ENCODE data around the gene SLC4A1. TPM values are rescaled to one million over a fixed set of nuclear protein-coding genes. Genes with fewer than 3 reads are reported as not detected.

The SLC4A1 gene
- polyA plus RNA-seq, 1 donor: 11.3 TPM

DNA sequence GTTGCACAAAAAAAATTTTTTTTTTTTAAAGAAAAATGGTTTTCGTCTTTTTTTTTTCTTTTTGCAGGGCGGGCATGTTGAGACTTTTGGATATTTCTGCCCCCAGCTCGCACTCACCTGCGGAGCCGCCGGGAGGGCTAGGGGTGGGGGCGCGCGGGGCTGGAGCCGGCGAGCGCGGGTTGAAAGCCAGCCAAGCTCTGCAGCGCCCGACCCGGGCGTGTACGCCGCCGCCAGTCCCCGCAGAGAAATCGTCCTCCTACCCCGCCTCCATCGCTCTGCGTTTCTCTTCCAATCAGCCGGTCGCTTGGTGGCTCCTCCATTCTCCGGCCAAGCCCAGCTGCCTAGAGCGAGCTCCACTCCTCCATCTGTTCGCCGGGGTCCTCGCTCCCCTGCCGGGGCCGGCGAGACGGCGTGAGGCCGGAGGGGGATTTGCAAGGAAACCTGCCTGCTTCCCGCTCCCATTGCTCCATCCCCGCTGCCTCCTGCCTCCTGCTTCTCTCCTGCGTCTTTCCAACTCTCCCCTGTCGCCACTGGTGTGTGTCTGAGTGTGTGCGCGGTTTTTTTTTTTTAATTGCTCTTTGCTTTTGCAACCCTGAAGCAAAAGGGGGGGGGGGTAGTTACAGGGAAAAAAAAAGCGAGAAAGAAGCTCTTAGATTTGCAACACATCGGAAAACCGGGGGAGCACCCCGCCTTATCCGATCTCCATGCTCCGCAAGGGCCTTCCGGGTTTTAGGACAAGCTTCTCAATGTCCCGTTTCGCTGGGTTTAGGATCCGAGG is 46.7 kb downstream of the SLC4A1 start:
- no peak for DNase-seq (ENCODE audit: low read depth)

DNA sequence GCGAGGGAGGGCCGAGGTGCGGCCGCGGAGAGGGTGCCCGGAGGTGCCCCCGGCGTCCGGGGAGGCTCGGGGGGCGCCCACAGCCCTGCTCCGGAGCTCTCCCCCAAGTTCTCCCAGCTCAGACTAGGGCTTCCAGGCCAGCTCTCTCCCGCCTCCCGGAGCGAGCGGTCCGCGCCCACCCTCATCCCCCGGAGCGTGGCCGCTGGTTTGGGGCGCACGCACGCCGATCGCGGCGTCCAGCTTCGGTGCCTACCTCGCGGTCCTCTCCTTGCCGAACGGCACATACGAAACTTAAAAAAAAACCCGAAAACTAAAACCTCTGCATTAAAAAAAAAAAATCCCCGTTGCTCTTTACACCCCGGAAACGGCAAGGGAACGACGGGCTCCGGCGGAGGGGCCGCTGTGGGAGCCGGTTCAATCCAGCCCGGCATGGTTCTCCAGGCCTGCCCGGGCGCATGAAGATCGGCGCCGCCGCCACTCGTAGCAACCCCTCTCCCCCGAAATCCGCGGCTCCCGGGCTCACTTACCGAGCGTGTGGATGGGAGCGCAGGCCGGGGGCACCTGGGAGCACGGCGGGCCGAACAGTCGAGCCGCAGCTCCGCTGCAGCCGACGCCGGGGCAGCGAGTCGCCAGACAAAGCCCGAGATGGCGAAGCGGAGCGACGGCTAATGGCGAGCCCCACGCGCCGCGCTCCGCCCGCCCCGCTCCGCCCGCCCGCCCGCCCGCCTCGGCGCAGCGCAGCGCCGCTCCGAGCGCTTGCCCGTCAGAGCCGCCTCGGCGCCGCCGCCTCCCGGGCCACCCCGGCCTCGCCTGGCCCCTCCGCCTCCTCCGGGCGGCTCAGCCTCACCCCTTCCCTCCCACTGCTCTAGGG is 47.5 kb downstream of the SLC4A1 start:
- DNase-seq (ENCODE audit: low read depth): no peak

DNA sequence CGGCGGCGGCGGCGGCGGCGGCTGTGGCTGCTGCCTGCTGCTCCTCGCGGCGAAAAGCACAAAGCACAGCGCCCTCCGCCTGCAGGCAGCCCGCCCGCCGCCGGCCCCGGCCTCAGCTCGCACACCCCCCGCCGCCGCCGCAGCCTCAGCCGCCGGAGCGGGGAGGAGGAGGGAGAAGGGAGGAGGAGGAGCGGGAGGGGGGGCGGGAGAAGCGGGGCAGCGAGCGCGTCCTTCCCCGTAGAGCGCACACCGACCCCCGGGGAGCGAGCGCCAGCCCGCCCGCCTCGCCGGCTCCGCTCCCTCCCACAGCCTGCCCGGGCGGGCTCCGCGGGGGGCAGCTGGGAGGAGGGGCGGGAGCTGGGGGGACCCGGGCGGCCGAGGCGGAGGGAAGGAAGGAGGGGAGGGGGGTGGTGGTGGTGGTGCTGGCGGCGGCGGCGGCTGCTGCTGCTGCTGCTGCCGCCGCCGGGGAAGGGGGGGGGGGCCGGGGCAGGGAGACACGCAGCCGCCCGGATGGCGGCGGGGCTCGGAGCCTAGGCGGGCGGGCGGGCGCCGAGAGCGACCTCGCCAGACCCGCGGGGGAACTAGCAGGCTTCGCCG is 48.2 kb downstream of the SLC4A1 start, which contains the start of gene UBTF:
UBTF (minus strand) TSS at position 60 of the 597 bp plus-strand sequence. CDS start 1,446 bp downstream, outside the sequence.
- no peak for DNase-seq (ENCODE audit: low read depth)

DNA sequence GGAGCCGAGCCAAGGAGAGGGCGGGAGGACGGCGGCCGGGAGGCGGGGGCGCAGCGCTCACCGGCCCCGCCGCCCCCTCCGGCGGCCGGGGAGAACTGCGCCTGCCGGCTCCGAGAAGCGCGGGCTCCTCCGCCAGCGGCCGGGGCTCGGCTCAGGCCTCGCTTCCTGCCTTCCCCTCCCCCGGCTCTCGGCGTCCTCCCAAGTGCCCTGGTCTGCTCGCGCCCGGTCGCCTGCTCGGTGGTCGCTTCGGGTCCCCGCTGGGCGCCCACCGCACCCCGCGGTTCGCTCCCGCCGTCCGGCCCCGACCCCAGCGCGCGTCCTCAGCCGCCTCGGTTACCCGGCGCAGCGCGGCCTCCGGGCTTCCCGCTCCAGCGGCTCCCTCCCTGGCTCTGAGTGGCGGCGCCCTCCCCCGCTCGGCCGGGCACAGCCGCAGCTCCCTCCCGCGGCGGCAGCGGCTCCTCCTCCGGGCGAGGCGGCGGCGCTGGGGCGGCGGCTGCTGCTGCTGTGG is 48.8 kb downstream of the SLC4A1 start:
- no peak for DNase-seq (ENCODE audit: low read depth)

DNA sequence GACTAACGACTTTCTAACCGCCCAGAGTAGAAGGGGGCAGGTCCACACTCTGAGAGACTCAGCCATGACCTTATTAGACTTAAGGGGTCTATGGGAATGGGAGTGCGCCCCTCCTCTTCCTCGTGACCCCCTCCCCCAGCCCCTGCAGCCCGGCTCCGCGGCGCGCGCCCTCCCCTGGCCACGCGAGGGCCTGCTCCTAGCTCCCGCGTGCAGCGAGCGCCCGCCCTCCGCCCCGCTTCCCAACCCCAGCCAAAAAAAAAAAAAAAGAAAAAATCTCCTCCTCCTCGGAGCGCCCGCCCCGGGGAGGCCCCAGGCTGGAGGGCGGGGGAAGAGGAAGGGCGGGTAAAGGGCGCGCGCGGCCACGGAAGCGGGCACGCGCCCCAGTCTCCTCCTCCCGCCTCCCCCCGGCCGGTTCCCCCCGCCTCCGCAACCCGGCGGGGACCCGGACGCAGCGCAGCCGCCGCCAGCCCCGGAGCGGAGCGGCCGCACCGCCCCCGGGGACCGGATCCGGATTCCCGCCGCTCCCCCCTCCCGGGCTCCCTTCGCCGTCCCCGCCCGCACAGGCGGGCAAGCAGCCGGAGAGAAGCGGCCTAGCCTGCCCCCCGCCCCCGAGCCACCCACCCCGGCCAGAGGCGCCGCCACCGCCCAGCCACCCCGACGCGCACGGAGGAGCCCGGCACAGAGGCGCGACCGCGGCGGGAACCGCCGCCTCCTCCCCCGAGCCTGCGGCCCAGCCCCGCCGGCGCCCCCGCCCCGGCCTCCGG is 49.4 kb downstream of the SLC4A1 start:
- no peak for DNase-seq (ENCODE audit: low read depth)

DNA sequence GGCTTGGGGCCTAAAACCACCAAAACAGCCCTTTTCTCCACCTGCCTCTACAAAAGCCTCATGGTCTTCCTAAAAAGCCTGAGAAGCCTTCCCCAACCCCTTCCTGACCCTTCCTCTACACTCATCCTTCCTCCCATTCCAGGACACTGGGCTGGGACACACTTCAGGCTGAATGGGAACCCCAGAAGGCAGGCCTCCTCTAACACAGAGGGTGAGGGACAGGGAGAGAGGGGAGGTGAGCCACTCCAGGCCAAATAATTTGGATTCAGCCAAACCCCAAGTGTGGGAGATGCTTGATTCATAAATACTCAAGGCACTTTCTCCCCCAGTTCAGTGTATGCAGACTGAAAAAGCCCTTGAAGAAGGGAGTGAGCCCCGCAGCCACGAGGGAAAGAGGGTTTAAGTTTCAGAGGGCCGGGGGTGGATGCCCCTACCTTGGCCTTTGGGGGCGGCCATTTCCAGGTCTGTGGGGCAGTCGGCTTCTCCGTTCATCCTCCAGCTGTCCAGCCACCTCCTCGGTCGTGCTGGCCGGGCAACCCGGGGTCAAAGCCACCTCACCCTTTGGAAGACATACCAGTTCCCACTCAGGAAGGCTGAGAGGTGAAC is 50.1 kb downstream of the SLC4A1 start:
- no peak for DNase-seq (ENCODE audit: low read depth)

DNA sequence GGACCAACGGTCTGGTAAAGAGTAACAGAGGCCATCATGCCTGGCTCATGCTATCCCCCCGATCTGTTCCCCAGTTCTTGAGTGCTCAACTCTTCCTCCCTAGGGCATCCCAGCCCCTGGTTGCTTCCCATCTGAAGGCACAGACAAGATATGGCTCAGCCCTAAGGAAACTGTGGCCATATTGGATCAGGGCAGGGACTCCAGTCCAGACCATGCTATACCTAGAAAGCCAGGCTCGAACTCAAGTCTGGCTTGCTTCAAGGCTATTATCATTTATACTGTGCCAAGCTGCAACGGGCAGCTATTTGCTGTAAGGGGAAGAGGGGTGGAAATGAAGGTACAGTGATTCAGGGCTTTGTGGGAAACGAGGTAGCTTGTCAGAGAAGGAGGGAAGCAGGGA is 51.2 kb downstream of the SLC4A1 start:
- DNase-seq (ENCODE audit: low read depth): no peak

DNA sequence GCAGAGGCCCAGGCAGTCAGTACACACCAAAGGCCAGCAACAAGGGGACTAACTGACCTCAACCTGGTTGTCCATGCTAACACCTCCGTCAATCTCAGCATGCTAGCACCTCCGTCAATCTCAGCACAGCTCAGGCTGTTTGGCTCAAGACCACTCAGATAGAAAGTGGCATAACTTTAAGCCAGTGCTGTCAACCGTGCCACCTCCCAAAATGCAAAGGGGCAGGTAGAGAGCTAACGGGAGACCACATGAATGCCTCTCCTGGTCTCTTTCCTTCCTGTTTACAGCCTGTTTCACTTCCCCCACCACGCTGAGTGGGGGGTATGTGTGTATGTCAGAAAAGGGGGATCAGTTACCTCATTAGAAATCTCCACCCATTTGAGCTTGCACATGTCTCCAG is 51.8 kb downstream of the SLC4A1 start:
- no peak for DNase-seq (ENCODE audit: low read depth)

DNA sequence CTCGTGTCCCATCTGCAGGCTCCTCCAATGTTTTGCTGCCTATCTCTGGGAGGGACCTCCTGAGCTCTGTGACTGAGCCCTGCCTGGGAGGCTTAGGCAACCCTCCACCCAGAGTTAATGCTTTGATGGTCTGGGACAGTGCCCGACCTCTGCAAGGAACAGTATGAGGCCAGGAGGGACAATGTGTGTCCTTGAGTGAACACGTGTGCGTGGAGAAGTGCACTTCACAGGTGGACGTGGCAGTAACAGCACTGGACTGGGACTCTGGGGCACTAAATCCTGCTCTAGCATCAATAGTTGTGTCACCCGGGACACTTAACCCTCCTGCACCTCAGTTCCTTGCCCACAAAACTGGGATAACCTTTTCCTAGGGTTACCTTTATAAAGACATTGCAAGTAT is 53.0 kb downstream of the SLC4A1 start:
- DNase-seq (ENCODE audit: low read depth): no peak

DNA sequence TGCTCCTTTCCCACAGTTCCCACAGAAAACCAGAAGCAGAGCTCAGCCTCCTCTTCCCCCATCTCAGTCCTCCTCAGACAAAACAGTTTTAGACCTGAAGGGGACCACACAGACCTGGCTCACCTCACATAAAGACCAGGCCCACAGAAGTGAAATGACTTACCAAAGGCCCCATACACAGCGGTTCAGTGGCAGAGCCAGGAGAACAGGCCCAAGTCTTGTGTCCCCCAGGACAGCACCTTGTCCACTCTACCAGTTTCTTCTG is 53.8 kb downstream of the SLC4A1 start:
- no peak for DNase-seq (ENCODE audit: low read depth)

DNA sequence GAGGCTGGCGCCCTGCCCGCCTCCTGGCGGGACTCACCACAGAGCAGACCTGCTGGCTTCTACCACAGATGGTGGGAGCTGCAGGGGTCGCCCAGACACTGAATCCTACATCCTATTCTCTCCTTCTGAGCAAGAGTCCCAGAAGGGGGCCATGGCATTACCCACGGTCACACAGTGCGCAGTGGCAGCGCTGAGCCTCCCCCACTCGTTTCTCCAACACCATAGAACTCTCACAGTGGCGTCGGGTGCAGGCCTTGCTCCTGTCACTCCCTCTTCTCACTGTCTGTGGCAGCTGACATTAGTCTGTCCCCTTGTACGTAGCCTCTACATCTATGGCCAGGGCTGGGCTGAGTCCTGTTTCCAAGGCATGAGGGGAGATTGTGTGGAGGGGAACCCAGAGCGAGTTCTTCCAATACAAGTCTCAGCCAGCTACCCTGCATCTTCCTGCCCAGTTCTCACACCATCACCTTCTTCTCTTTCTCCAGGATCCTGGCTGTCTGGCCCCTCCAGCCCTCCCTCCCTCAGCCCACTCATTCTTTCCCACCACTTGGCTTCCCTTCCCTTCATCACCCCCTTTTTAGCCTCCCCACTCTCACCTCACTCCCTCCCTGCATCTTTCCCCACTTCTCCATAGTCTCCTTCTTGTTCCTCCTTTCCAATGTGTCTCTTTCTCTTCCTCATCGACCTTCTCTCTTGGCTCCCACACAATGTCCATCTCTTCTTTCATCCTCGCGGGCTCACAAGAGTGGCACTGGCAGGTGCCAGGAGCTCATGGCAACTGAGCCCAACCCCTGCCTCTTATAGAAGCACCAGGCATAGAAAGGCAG is 54.3 kb downstream of the SLC4A1 start:
- no peak for DNase-seq (ENCODE audit: low read depth)

DNA sequence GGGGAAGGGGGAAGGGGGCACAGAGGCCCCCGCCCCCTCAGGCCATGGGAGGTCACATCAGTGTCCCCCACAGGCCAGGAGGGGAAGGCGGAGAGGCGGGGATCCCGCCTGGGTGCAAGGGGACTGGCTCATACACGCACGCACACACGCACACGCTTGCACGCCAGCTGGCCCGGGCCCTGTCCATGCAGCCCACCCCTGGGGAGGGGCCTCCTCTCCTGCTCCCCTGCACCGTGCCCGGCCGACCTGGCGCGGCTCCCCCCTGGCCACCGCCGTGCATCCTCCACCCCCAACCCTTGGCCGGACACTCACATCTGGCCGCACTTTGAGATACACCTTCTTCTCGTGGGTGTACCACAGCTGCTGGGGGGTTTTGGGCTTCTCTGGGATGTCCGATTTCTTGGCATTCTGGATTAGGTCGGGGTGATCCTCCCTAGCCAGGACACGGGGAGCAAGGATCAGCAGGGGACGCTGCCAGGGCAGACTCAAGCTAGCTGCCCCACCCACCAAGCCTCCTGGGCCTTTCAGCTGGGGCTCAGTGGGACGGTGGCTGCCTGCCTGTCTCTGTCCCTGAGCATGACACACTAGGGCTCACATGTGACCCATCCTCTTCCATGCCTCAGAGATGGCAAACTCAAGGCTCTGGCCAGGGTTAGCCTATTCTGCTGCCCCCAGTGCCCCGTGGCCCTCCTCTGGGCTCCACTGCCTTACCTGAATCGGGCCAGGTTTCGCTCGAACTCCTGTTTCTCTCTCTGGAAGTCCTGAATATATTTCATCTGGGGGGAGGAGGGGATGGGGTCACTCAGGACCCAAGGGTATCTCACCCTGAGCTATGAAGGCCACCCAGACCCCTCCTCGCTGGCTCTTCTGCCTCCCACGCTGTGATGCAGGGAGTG is 55.2 kb downstream of the SLC4A1 start:
- no peak for DNase-seq (ENCODE audit: low read depth)

DNA sequence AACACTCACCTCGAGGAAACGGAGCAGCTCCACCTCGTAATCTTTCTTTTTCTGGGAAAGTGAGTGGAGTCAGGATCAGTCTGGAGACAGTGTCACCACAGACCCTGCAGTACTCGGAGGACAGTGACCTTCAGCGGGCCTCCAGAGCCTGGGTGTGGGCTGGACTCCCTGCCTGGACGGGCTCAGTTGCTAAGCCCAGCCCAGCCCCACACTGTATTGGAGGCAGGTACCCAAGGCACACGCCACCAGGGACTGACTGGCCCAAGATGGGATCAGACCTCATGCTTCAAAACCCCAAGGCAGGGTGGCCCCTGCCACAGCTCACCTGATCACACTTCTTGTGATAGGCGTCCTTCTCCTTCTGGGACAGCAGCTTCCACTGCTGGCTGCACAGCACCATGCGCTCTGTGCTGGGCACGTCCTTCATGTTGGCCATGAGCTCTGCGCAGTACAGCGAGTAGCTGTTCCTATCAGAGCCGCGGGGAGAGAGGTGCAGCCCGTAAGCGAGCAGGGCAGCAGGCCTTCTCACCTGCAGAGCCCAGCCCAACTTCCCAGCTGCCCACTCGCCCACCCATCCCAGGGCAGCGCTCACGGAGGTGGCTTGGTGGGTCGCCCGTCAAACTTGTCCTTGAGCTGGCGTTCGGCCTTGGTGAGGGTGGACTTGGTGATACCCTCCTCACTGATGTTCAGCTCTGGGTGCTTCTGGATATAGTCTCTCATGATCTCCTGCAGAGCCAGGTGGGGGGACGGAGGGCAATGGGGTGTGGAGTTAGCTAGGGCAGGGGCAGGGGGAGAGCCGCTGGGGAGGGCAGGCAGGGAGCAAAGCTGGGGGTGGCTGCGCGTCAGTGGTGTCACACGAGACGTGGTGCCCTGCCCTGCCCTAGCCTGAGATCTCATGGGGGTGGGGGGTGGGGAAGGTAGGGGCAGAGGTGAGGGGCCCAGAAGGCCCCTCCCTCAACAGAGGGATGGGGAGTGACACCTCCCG is 56.4 kb downstream of the SLC4A1 start:
- no peak for DNase-seq (ENCODE audit: low read depth)

DNA sequence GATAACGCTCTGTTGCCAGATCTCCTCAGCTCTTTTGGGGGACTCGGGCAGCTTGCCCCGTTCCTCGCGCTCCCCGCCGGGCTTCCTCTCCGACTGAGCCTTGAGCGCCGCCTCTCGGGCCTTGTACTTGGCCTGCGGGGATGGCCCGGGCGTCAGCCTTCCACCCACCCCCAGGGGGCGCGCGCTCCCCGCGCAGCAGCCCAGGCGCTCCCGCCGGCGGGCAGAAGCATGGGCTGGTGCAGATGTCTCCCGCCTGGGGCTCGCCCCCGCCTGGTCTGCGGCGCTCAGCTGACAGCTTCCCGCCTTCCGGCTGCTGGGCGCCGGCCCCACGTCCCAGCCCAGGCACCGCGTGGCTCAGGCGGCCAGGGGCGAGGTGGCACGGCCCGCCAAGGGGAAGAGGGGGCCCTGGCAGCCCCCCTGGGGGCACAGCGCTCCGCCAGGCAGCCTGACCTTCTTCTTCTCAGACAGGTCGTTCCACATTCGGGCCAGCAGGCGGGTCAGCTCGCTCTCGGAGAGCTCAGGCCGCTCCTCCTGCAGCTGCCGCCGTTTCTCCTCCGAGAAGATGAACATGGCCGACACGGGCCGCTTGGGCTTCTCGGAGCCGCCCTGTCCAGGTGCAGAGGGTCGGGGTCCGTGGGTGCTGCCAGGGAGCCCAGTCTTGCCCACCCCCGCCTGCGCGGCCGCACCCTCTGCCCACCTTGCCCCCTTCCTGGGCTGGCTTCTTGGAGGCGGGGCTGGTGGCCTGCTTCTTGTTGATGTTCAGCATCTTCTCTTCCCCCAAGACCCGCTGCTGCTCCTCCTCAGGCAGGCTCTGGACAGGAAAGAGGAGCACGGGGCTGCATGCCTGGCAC is 57.4 kb downstream of the SLC4A1 start:
- no peak for DNase-seq (ENCODE audit: low read depth)

DNA sequence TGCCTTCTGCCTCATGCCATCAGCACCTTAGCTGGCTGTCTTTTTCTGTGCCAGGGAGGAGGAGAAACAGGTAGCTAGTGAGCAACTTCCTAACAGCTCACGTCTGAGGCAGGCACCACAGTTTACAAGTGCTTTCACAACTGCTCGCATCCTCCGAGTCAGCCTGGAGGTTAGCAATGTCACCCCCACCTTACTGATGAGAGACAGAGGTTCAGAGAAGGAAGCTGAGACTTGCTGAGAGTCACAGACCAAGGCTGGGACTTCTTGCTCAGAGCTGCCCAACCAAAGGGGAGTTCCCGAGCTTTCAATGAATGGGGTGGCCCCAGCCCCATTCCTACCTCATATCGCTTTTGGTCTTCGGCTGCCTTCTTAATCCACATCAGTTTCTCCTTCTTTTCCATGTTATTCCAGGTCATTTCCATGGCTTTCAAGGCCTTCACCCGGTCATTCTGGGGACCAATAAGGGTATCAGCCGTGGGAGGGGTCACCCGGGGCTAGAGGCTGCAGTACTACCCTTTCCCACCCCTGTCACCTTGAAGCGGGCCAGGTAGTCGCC is 58.1 kb downstream of the SLC4A1 start:
- DNase-seq (ENCODE audit: low read depth): no peak

DNA sequence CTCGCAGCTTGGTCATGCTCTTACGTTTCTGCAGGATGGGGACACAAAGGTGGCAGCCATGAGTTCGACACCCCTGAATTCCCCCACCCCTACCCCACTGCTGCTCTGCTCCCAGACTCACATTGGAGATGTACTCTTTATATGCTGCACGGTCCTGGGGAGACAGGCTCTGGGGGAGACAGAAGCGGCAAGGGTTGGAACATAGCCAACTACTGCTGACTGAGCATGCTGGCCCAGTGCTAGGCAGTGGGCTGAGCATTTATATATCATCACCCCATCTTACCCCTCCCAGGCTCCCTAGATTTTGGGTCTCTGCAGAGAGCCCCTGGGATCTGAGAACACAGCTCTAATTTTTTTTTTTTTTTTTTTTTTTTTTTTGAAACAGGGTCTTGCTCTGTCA is 60.2 kb downstream of the SLC4A1 start:
- no peak for DNase-seq (ENCODE audit: low read depth)

DNA sequence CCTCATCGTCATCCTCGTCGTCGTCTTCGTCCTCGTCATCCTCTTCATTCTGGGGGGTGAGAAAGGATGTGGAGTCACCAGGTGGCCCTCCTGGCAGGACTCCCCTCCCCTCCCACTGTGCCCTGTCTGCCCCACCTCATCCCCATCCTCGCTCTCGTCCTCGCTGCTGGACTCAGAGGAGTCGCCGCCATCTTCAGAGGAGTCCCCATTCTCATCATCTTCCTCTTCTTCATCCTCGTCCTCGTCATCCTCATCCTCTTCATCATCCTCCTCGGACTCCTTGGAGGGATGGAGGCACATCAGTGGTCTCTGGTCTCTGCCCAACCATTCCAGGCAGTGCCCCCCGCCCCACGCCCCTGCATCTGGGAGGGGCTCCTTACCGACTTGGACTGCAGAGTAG is 60.6 kb downstream of the SLC4A1 start:
- DNase-seq (ENCODE audit: low read depth): no peak
